ENCODE measurements around the gene CLIC3. TPM values are rescaled to one million over a fixed set of nuclear protein-coding genes. Genes with fewer than 3 reads are reported as not detected.
A peak's percentile ranks its signal among the peaks of the same experiment; 100 is the strongest.

CLIC3 gene
- total RNA-seq, 6 experiments from 2014 or later: 0.37 to 0.51 TPM; not detected in 4

DNA sequence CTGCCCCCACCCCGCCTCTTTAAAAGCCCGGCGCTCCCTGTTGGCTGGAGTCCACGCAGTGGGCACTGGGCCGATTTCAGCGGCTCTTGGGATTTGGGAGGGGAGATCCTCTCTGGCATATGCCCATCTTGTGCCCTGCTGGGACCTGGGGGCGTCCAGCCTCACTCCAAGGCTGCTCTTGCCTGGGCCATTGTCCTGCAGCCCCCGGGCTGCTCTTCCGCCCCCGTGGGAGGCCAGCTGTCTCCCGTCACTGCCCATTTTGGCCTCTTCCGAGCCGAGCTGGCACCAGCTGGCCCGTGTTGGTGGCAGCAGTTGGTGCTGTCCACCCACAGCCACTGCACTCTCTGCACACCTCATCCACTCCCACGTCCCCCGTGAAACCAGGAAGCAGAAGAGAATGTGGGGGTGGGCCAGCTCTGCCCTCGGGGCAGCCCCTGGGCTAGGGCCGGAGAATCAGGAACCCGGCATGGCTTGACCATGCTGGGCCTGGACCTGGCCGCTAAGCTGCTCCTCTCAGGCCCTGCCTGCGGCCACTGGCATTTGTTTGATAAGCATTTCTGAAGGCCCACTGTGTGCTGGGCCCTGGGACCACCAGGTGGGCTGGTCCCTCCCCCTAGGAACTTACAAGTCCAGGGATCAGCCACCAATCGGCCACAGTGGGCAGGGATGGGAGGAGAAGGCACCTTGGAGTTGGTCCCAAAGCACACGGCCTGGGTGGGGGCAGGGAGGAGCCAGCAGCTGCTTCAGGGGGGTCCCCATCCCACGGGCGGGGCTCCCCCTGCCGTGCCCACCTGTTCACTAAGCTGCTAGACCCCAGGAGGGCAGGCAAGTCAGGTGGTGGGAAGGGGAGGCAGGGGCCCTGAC, 49.1 kb downstream of the CLIC3 start:
- 26% methylated on average over 4 of the region's 26 CpGs for WGBS (ENCODE audit: insufficient coverage, low coverage, low lambda C conversion rate, missing lambda C conversion rate)
- Histone ChIP-seq H3K27ac (peak overlapping the region; percentile 86 to 98 (median 89)), H3K36me3 (peaks cover 3 to 4% (median 4%) of the 10 kb centered on the region in 4 donors), H3K27me3 (no peaks in the 10 kb centered on the region), H3K4me3 (peak overlapping the region; percentile 58 to 94 (median 75)), H3K4me1 (peaks cover 0 to 31% (median 15%) of the 10 kb centered on the region in 4 donors), H3K9me3 (no peaks in the 10 kb centered on the region)
- intact Hi-C loops (cut with DNase I): loop anchor here in 1 of 2 donors (10.0 kb wide), 2 partner anchors 62 to 88 kb away; partner anchors contain the start of genes FUT7 and TRAF2
- TF ChIP-seq, protein P1, sequence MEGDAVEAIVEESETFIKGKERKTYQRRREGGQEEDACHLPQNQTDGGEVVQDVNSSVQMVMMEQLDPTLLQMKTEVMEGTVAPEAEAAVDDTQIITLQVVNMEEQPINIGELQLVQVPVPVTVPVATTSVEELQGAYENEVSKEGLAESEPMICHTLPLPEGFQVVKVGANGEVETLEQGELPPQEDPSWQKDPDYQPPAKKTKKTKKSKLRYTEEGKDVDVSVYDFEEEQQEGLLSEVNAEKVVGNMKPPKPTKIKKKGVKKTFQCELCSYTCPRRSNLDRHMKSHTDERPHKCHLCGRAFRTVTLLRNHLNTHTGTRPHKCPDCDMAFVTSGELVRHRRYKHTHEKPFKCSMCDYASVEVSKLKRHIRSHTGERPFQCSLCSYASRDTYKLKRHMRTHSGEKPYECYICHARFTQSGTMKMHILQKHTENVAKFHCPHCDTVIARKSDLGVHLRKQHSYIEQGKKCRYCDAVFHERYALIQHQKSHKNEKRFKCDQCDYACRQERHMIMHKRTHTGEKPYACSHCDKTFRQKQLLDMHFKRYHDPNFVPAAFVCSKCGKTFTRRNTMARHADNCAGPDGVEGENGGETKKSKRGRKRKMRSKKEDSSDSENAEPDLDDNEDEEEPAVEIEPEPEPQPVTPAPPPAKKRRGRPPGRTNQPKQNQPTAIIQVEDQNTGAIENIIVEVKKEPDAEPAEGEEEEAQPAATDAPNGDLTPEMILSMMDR (IDR thresholded peaks at IDR 0.05): no peak
- peak; percentile 20 for TF ChIP-seq POLR2A (IDR thresholded peaks at IDR 0.05)
- DNase-seq: peak; percentile 49 to 79 (median 63)
- no peak for ATAC-seq

GRCh38 chr9:136946228-136947027, 49.9 kb downstream of the CLIC3 start:
- ATAC-seq (no peak), DNase-seq (peak; percentile 34 to 71 (median 62))
- intact Hi-C loops (cut with DNase I): loop anchor here in 1 of 2 donors (10.0 kb wide), 2 partner anchors 62 to 88 kb away; partner anchors contain the start of genes FUT7 and TRAF2
- peaks cover 6 to 13% (median 11%) of the 10 kb centered on the region in 4 donors for H3K36me3 ChIP-seq
- no peaks in the 10 kb centered on the region for H3K27me3 ChIP-seq
- H3K4me1 ChIP-seq: peaks cover 0 to 34% (median 15%) of the 10 kb centered on the region in 4 donors
- no peaks in the 10 kb centered on the region for H3K9me3 ChIP-seq
- TF ChIP-seq, protein P1 (IDR thresholded peaks at IDR 0.05): no peak
- TF ChIP-seq POLR2A (IDR thresholded peaks at IDR 0.05): no peak
- peak overlapping the region; percentile 86 to 98 (median 89) for H3K27ac ChIP-seq
- H3K4me3 ChIP-seq: peak overlapping the region; percentile 58 to 94 (median 75)
- WGBS (ENCODE audit: insufficient coverage, low coverage, low lambda C conversion rate, missing lambda C conversion rate): 8% methylated on average over 2 of the region's 27 CpGs

DNA sequence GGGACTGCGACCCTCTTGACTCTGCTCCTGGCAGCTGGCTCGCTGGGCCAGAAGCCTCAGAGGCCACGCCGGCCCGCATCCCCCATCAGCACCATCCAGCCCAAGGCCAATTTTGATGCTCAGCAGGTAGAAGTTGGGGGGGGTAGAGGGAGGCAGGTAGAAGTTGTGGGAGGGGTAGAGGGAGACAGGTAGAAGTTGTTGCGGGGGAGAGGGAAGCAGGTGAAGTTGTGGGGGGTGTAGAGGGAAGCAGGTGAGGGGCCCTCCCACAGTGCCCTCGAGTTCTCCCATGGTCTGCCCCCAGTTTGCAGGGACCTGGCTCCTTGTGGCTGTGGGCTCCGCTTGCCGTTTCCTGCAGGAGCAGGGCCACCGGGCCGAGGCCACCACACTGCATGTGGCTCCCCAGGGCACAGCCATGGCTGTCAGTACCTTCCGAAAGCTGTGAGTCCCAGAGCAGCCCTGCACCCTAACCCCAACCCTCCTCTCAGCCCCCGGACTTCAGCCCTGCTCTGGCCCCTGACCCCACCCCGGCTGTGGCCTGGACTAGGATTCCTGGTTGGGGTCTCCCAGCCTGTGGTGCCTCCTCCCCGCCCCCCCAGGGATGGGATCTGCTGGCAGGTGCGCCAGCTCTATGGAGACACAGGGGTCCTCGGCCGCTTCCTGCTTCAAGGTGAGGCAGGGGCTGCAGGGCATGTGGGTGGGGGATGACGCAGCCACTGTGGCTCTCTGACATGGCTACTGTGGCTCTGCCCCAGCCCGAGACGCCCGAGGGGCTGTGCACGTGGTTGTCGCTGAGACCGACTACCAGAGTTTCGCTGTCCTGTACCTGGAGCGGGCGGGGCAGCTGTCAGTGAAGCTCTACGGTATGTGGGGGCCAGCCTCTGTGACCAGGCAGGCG, 50.8 kb downstream of the CLIC3 start:
- intact Hi-C loops (cut with DNase I): loop anchor here in 1 of 2 donors (10.0 kb wide), 2 partner anchors 61 to 89 kb away; partner anchors contain the start of genes FUT7 and TRAF2

More for the DNA sequence above, 50.8 kb downstream of the CLIC3 start:
- DNase-seq: peak in 2 of 3 donors; percentile 62 to 64
- H3K27ac ChIP-seq: peak overlapping the region; percentile 86 to 98 (median 89)
- ATAC-seq: no peak
- 24% methylated on average over 4 of the region's 30 CpGs for WGBS (ENCODE audit: insufficient coverage, low coverage, low lambda C conversion rate, missing lambda C conversion rate)
- peak overlapping the region; percentile 58 to 94 (median 75) for H3K4me3 ChIP-seq
- H3K9me3 ChIP-seq: no peaks in the 10 kb centered on the region
- TF ChIP-seq POLR2A (IDR thresholded peaks at IDR 0.05): peak; percentile 18
- TF ChIP-seq, protein P1 (IDR thresholded peaks at IDR 0.05): no peak
- peaks cover 6 to 21% (median 19%) of the 10 kb centered on the region in 4 donors for H3K36me3 ChIP-seq
- peaks cover 0 to 39% (median 18%) of the 10 kb centered on the region in 4 donors for H3K4me1 ChIP-seq
- H3K27me3 ChIP-seq: no peaks in the 10 kb centered on the region

Other genes with a start within 250 kb of the CLIC3 start
- under 1 TPM in 2 of 6 experiments, not detected in 4; 0.26 to 0.63 TPM for gene LCN6, start 248.0 kb downstream of the CLIC3 start, total RNA-seq
- gene LCN8, start 238.3 kb downstream of the CLIC3 start, total RNA-seq: not detected
- gene LCN15, start 232.1 kb downstream of the CLIC3 start, total RNA-seq: not detected
- 100 to 1,000 TPM in 1 of 6 experiments, 10 to 100 TPM in 5; 46.5 to 105 (median 56.7) TPM for gene TMEM141, start 205.2 kb downstream of the CLIC3 start, total RNA-seq
- 1 to 10 TPM in 2 of 6 experiments, under 1 TPM in 3, not detected in 1; 0.43 to 1.2 (median 0.74) TPM for gene CCDC183, start 200.2 kb downstream of the CLIC3 start, total RNA-seq
- gene RABL6, start 188.6 kb downstream of the CLIC3 start, total RNA-seq: 10 to 100 TPM in 4 of 6 experiments, 1 to 10 TPM in 2; 8.0 to 14.8 (median 12.4) TPM
- gene AJM1, start 154.1 kb downstream of the CLIC3 start, total RNA-seq: 1 to 10 TPM; 1.7 to 2.8 (median 2.6) TPM
- gene PHPT1, start 147.2 kb downstream of the CLIC3 start, total RNA-seq: 10 to 100 TPM; 30.5 to 66.6 (median 49.3) TPM
- gene MAMDC4, start 144.2 kb downstream of the CLIC3 start, total RNA-seq: 10 to 100 TPM in 4 of 6 experiments, 1 to 10 TPM in 2; 5.7 to 27.9 (median 22.5) TPM
- gene EDF1, start 130.3 kb downstream of the CLIC3 start, total RNA-seq: 100 to 1,000 TPM; 216 to 486 (median 227) TPM
- gene TRAF2, start 110.1 kb downstream of the CLIC3 start, total RNA-seq: 1 to 10 TPM; 5.8 to 8.8 (median 7.1) TPM
- gene FBXW5, start 51.8 kb downstream of the CLIC3 start, total RNA-seq: 100 to 1,000 TPM in 3 of 6 experiments, 10 to 100 TPM in 3; 84.0 to 290 (median 97.4) TPM
- 100 to 1,000 TPM; 248 to 755 (median 453) TPM for gene C8G, start 51.3 kb downstream of the CLIC3 start, total RNA-seq
- 10 to 100 TPM in 5 of 6 experiments, 1 to 10 TPM in 1; 2.7 to 36.4 (median 20.3) TPM for gene LCN12, start 44.3 kb downstream of the CLIC3 start, total RNA-seq
- gene PTGDS, start 19.1 kb downstream of the CLIC3 start, total RNA-seq: 10 to 100 TPM in 2 of 6 experiments, 1 to 10 TPM in 4; 4.3 to 21.9 (median 6.0) TPM
- not detected for gene LCNL1, start 13.6 kb downstream of the CLIC3 start, total RNA-seq
- 10 to 100 TPM; 13.8 to 34.5 (median 23.3) TPM for gene PAXX, start 4.1 kb downstream of the CLIC3 start, total RNA-seq
- gene ABCA2, start 31.7 kb upstream of the CLIC3 start, total RNA-seq: 10 to 100 TPM; 23.7 to 49.2 (median 34.2) TPM
- under 1 TPM in 2 of 6 experiments, not detected in 4; 0.12 to 0.13 TPM for gene FUT7, start 35.5 kb upstream of the CLIC3 start, total RNA-seq
- gene NPDC1, start 49.6 kb upstream of the CLIC3 start, total RNA-seq: 10 to 100 TPM in 5 of 6 experiments, 1 to 10 TPM in 1; 9.3 to 14.9 (median 12.2) TPM
- 1 to 10 TPM in 2 of 6 experiments, under 1 TPM in 4; 0.50 to 2.1 (median 0.80) TPM for gene ENTPD2, start 57.5 kb upstream of the CLIC3 start, total RNA-seq
- under 1 TPM in 5 of 6 experiments, not detected in 1; 0.05 to 0.43 (median 0.22) TPM for gene SAPCD2, start 74.0 kb upstream of the CLIC3 start, total RNA-seq
- gene UAP1L1, start 80.9 kb upstream of the CLIC3 start, total RNA-seq: 1 to 10 TPM; 1.3 to 4.9 (median 1.9) TPM
- gene MAN1B1, start 90.4 kb upstream of the CLIC3 start, total RNA-seq: 10 to 100 TPM; 24.0 to 39.1 (median 28.8) TPM
- 10 to 100 TPM; 62.2 to 86.2 (median 66.2) TPM for gene DPP7, start 118.2 kb upstream of the CLIC3 start, total RNA-seq
- gene GRIN1, start 142.6 kb upstream of the CLIC3 start, total RNA-seq: not detected
- under 1 TPM in 2 of 6 experiments, not detected in 4; 0.17 to 0.18 TPM for gene LRRC26, start 173.5 kb upstream of the CLIC3 start, total RNA-seq
- gene TMEM210, start 175.5 kb upstream of the CLIC3 start, total RNA-seq: not detected
- 10 to 100 TPM; 16.1 to 36.5 (median 27.9) TPM for gene ANAPC2, start 192.0 kb upstream of the CLIC3 start, total RNA-seq
- 10 to 100 TPM; 21.5 to 53.3 (median 25.5) TPM for gene SSNA1, start 192.1 kb upstream of the CLIC3 start, total RNA-seq
- gene TPRN, start 204.2 kb upstream of the CLIC3 start, total RNA-seq: 10 to 100 TPM; 12.1 to 28.9 (median 18.1) TPM
- gene TMEM203, start 209.1 kb upstream of the CLIC3 start, total RNA-seq: 10 to 100 TPM; 17.7 to 28.0 (median 23.9) TPM
- gene NDOR1, start 209.1 kb upstream of the CLIC3 start, total RNA-seq: 1 to 10 TPM; 4.7 to 9.6 (median 7.4) TPM
- gene RNF208, start 225.7 kb upstream of the CLIC3 start, total RNA-seq: 10 to 100 TPM in 1 of 6 experiments, 1 to 10 TPM in 5; 3.5 to 12.2 (median 4.5) TPM
- gene CYSRT1, start 228.6 kb upstream of the CLIC3 start, total RNA-seq: 1 to 10 TPM in 1 of 6 experiments, under 1 TPM in 4, not detected in 1; 0.20 to 1.2 (median 0.31) TPM
- gene RNF224, start 230.9 kb upstream of the CLIC3 start, total RNA-seq: not detected
- not detected for gene SLC34A3, start 234.3 kb upstream of the CLIC3 start, total RNA-seq
- 100 to 1,000 TPM in 5 of 6 experiments, 10 to 100 TPM in 1; 88.4 to 274 (median 124) TPM for gene TUBB4B, start 244.7 kb upstream of the CLIC3 start, total RNA-seq